DOHH2 (cell line): Measurements from ENCODE around the gene NKAIN2.

Source experiments
- EZH2phosphoT487 ChIP-seq: fragments of 200-600 bp; sonication (generic); IDR thresholded peaks from 2 replicates; pipeline ENCODE4 v1.6.1; 2017; ENCODE audit warnings: borderline replicate concordance, mild to moderate bottlenecking, antibody characterized with exemption, low read length, moderate library complexity, mixed read lengths
- TF ChIP-seq, protein P1 (sequence below): fragments of 200-600 bp; sonication (generic); IDR thresholded peaks from one replicate; pipeline ENCODE4 v1.5.1; 2014; ENCODE audit warnings: antibody characterized with exemption, mild to moderate bottlenecking, low read depth, low read length; ENCODE audit not compliant: poor library complexity, severe bottlenecking

GRCh38 chr6:123925350-123925749, 121.7 kb downstream of the NKAIN2 start:
- TF ChIP-seq, protein P1, sequence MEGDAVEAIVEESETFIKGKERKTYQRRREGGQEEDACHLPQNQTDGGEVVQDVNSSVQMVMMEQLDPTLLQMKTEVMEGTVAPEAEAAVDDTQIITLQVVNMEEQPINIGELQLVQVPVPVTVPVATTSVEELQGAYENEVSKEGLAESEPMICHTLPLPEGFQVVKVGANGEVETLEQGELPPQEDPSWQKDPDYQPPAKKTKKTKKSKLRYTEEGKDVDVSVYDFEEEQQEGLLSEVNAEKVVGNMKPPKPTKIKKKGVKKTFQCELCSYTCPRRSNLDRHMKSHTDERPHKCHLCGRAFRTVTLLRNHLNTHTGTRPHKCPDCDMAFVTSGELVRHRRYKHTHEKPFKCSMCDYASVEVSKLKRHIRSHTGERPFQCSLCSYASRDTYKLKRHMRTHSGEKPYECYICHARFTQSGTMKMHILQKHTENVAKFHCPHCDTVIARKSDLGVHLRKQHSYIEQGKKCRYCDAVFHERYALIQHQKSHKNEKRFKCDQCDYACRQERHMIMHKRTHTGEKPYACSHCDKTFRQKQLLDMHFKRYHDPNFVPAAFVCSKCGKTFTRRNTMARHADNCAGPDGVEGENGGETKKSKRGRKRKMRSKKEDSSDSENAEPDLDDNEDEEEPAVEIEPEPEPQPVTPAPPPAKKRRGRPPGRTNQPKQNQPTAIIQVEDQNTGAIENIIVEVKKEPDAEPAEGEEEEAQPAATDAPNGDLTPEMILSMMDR, result no peak
- no peak for TF ChIP-seq EZH2phosphoT487
